WERI-Rb-1 (cell line): ENCODE data around the gene RASSF5.

ENCODE experiments used
- DNase-seq: peaks from one replicate; pipeline ENCODE4 v3.0.0-alpha.2; 2020
- H3K27ac ChIP-seq: fragments of 250-450 bp; sonication (Bioruptor Pico); 2 replicates; pipeline ENCODE4 v1.5.1; 2020; ENCODE audit warnings: mild to moderate bottlenecking, moderate library complexity
- H3K27me3 ChIP-seq: fragments of 250-450 bp; sonication (Bioruptor Pico); 2 replicates; pipeline ENCODE4 v1.5.1; 2021; ENCODE audit warnings: mild to moderate bottlenecking, low read depth, moderate library complexity; ENCODE audit not compliant: insufficient read depth, severe bottlenecking
- H3K36me3 ChIP-seq: fragments of 250-450 bp; sonication (Bioruptor Pico); 2 replicates; pipeline ENCODE4 v1.5.1; 2020; ENCODE audit warnings: mild to moderate bottlenecking, moderate library complexity
- H3K4me3 ChIP-seq: 2 replicates; pipeline ENCODE4 v1.5.1; 2011; ENCODE audit warnings: low read depth, mild to moderate bottlenecking, control low read depth, low read length
- H3K9me3 ChIP-seq: fragments of 250-450 bp; sonication (Bioruptor Pico); 2 replicates; pipeline ENCODE4 v1.5.1; 2021; ENCODE audit warnings: mild to moderate bottlenecking, moderate library complexity; ENCODE audit not compliant: severe bottlenecking
- CTCF ChIP-seq: IDR thresholded peaks from 2 replicates; pipeline ENCODE4 v1.5.1; 2011; ENCODE audit warnings: low read depth, mild to moderate bottlenecking, control low read depth, inconsistent platforms, low read length

The RASSF5 gene

GRCh38 chr1:206541236-206541833 lies 34.0 kb downstream of the RASSF5 start:
- no peak overlapping the region for H3K27ac ChIP-seq
- H3K9me3 ChIP-seq, result no peaks in the 10 kb centered on the region
- DNase-seq, result no peak
- H3K27me3 ChIP-seq, result no peaks in the 10 kb centered on the region
- H3K36me3 ChIP-seq, result no peaks in the 10 kb centered on the region; the same call in 1 of the 2 replicates
- TF ChIP-seq CTCF, result no peak
- H3K4me3 ChIP-seq, result no peak overlapping the region

- peak overlapping the region; percentile 60 for H3K27ac ChIP-seq
- H3K27me3 ChIP-seq, result no peaks in the 10 kb centered on the region
- peak; percentile 96 for DNase-seq
- H3K9me3 ChIP-seq, result no peaks in the 10 kb centered on the region
- no peaks in the 10 kb centered on the region; the same call in 1 of the 2 replicates for H3K36me3 ChIP-seq
- no peak overlapping the region for H3K4me3 ChIP-seq
- peak; percentile 94 for TF ChIP-seq CTCF
Observed at GRCh38 chr1:206544562-206545257, 37.4 kb downstream of the RASSF5 start.

GRCh38 chr1:206545351-206545750 lies 38.0 kb downstream of the RASSF5 start:
- no peaks in the 10 kb centered on the region for H3K9me3 ChIP-seq
- DNase-seq, result no peak
- TF ChIP-seq CTCF, result no peak
- H3K27ac ChIP-seq, result no peak overlapping the region
- no peaks in the 10 kb centered on the region; the same call in 1 of the 2 replicates for H3K36me3 ChIP-seq
- H3K27me3 ChIP-seq, result no peaks in the 10 kb centered on the region
- H3K4me3 ChIP-seq, result no peak overlapping the region

GRCh38 chr1:206547104-206547503 lies 39.8 kb downstream of the RASSF5 start:
- no peak for DNase-seq
- no peak for TF ChIP-seq CTCF

GRCh38 chr1:206550446-206550845 lies 43.1 kb downstream of the RASSF5 start:
- Histone ChIP-seq H3K9me3 (no peaks in the 10 kb centered on the region), H3K27ac (no peak overlapping the region), H3K36me3 (no peaks in the 10 kb centered on the region; the same call in 1 of the 2 replicates), H3K4me3 (no peak overlapping the region), H3K27me3 (no peaks in the 10 kb centered on the region)
- TF ChIP-seq CTCF, result no peak
- DNase-seq, result no peak

More at GRCh38 chr1:206547104-206547503, 39.8 kb downstream of the RASSF5 start:
- Histone ChIP-seq H3K27ac (no peak overlapping the region), H3K4me3 (no peak overlapping the region), H3K27me3 (no peaks in the 10 kb centered on the region), H3K9me3 (no peaks in the 10 kb centered on the region), H3K36me3 (no peaks in the 10 kb centered on the region; the same call in 1 of the 2 replicates)
